T-cell (primary cell): ENCODE results near the gene PRPH2. TPM values are rescaled to one million over a fixed set of nuclear protein-coding genes. Genes with fewer than 3 reads are reported as not detected.

Experiments used
- ATAC-seq, 4 experiments: fragments of 200-7000 bp in 3 of 4; fragments of 150-1000 bp in 1 of 4; cut with Tn5 transposase; replicated peaks in 1 of 4; 1 replicate in 3 of 4; 2 replicates in 1 of 4; pipeline ENCODE4 v1.10.0; 2021; ENCODE audit warnings: moderate library complexity in 3 of 4, mild to moderate bottlenecking in 2 of 4, moderate number of reproducible peaks in 1 of 4
- CTCF ChIA-PET, 2 donors: fragments of 300-600 bp; sonication (Branson Sonifier 250); formaldehyde crosslinking; loops; one replicate each; lab custom pipeline; 2022; ENCODE audit warnings: antibody characterized with exemption in 2 of 2; lab: Charles Lee
- POLR2A ChIA-PET, 2 donors: fragments of 300-600 bp; sonication (Branson Sonifier 250); formaldehyde crosslinking; loops; one replicate each; lab custom pipeline; 2022; ENCODE audit warnings: antibody characterized with exemption in 2 of 2; lab: Charles Lee
- DNase-seq, 35 experiments: peaks; one replicate each; pipeline versions ENCODE4 v3.0.0 to v3.0.0-alpha.2; 2013 to 2023
- H3K27ac ChIP-seq: one replicate; pipeline ENCODE4 v1.5.1; 2013; ENCODE audit warnings: low read length
- H3K27me3 ChIP-seq, 2 experiments: replicated peaks in 1 of 2; 1 replicate in 1 of 2; 2 replicates in 1 of 2; pipeline versions ENCODE4 v1.6.1 to v1.7.0; 2013; ENCODE audit warnings: low read length in 1 of 2, mixed read lengths in 1 of 2; ENCODE audit not compliant: control insufficient read depth in 2 of 2, insufficient read depth in 2 of 2; ENCODE audit errors: extremely low read depth in 1 of 2
- H3K36me3 ChIP-seq, 2 donors: 1 replicate in 1 of 2; 2 replicates in 1 of 2; pipeline versions ENCODE4 v1.6.1 to v1.7.0; 2013; ENCODE audit warnings: low read length in 1 of 2; ENCODE audit not compliant: control insufficient read depth in 2 of 2, insufficient read depth in 1 of 2; ENCODE audit errors: extremely low read depth in 1 of 2
- H3K4me1 ChIP-seq, 2 experiments: 1 replicate in 1 of 2; 2 replicates in 1 of 2; pipeline versions ENCODE4 v1.6.1 to v1.7.0; 2013; ENCODE audit warnings: low read length in 2 of 2, mixed read lengths in 1 of 2; ENCODE audit not compliant: insufficient read depth in 2 of 2, control insufficient read depth in 1 of 2; ENCODE audit errors: extremely low read depth in 1 of 2
- H3K4me3 ChIP-seq, 2 donors: 1 replicate in 1 of 2; 2 replicates in 1 of 2; pipeline versions ENCODE4 v1.5.1 to v1.7.0; 2013; ENCODE audit warnings: mild to moderate bottlenecking in 2 of 2, low read length in 1 of 2, moderate library complexity in 1 of 2; ENCODE audit not compliant: control insufficient read depth in 1 of 2; ENCODE audit errors: extremely low read depth in 1 of 2
- H3K9me3 ChIP-seq: 2 replicates; pipeline ENCODE4 v1.7.0; 2013
- H3K27ac Mint-ChIP-seq, 2 donors: one replicate each; pipeline ENCODE4 v1.8.0; 2020 to 2021; ENCODE audit warnings: mild to moderate bottlenecking in 2 of 2, mixed read lengths in 2 of 2
- H3K27me3 Mint-ChIP-seq, 2 donors: one replicate each; pipeline ENCODE4 v1.8.0; 2021 to 2022; ENCODE audit warnings: mixed read lengths in 2 of 2
- H3K36me3 Mint-ChIP-seq: one replicate; pipeline ENCODE4 v1.8.0; 2021; ENCODE audit warnings: mixed read lengths
- H3K4me1 Mint-ChIP-seq, 3 donors: one replicate each; pipeline ENCODE4 v1.8.0; 2020 to 2022; ENCODE audit warnings: mixed read lengths in 3 of 3, mild to moderate bottlenecking in 1 of 3
- H3K4me3 Mint-ChIP-seq, 3 donors: one replicate each; pipeline ENCODE4 v1.8.0; 2020 to 2022; ENCODE audit warnings: mild to moderate bottlenecking in 3 of 3, mixed read lengths in 3 of 3, moderate library complexity in 3 of 3
- H3K9me3 Mint-ChIP-seq, 3 donors: one replicate each; pipeline ENCODE4 v1.8.0; 2020 to 2022; ENCODE audit warnings: mixed read lengths in 3 of 3
- WGBS: methylation state at CpG from one replicate; pipeline ENCODE4 v1.1.5; 2013; ENCODE audit warnings: missing lambda C conversion rate; ENCODE audit not compliant: insufficient coverage; 5-methylcytosine and 5-hydroxymethylcytosine counted together
- total RNA-seq, 35 experiments: library from RNA in 6 of 35; stranded (reverse) in 6 of 35; fragments of 120-200 nt in 1 of 35; gene quantifications; one replicate each; pipeline versions ENCODE4 v1.2.1 to v1.2.4 and lab custom pipeline; 2013 to 2026

PRPH2 gene
- total RNA-seq, 5 donors from 2014 or later (not counting 1 experiment from before 2014, with no cell fraction given) = 0.12 to 0.13 TPM; not detected in 3

- no peak overlapping the region for H3K4me3 Mint-ChIP-seq
Measured at GRCh38 chr6:42756722-42757121, 34.3 kb upstream of the PRPH2 start.

GRCh38 chr6:42754759-42755158, 32.4 kb upstream of the PRPH2 start:
- Mint-ChIP-seq H3K9me3 (no peaks in the 10 kb centered on the region), H3K4me3 (no peak overlapping the region), H3K27ac (peak overlapping the region in 1 of 2 donors; percentile 36), H3K4me1 (peaks cover 29 to 45% (median 42%) of the 10 kb centered on the region in 3 donors), H3K27me3 (no peaks in the 10 kb centered on the region), H3K36me3 (peaks cover 34% of the 10 kb centered on the region)
- Histone ChIP-seq H3K4me1 (peaks cover 0 to 9% of the 10 kb centered on the region in 2 experiments), H3K27me3 (no peaks in the 10 kb centered on the region), H3K27ac (no peak overlapping the region), H3K4me3 (no peak overlapping the region), H3K36me3 (peaks cover 0 to 10% of the 10 kb centered on the region in 2 donors), H3K9me3 (no peaks in the 10 kb centered on the region)
- DNase-seq (no peak), ATAC-seq (no peak)
- POLR2A ChIA-PET = interaction anchor here in 1 of 2 donors (0.6 to 0.7 kb wide), 2 partner anchors 88 to 1541 kb away, joined by 5 to 6 read pairs; no protein-coding TSS in a partner anchor
- CTCF ChIA-PET = interaction anchor here in 1 of 2 donors (0.7 kb wide), 1 partner anchor 12 kb away, joined by 3 read pairs; no protein-coding TSS in a partner anchor
- 100% methylated on average over 2 of the region's 5 CpGs for WGBS

More at GRCh38 chr6:42756722-42757121, 34.3 kb upstream of the PRPH2 start:
- no CpG with 5 or more reads among the region's 7 CpGs for WGBS
- ChIA-PET CTCF (interaction anchor here in 1 of 2 donors (0.6 kb wide), 1 partner anchor 16 kb away, joined by 5 read pairs; no protein-coding TSS in a partner anchor), POLR2A (interaction anchor here in 1 of 2 donors (1.0 kb wide), 1 partner anchor 10 kb away, joined by 4 read pairs; the partner anchor contains the start of gene TBCC)
- Histone ChIP-seq H3K4me3 (no peak overlapping the region), H3K27me3 (no peaks in the 10 kb centered on the region), H3K4me1 (no peaks in the 10 kb centered on the region), H3K36me3 (peaks cover 0 to 10% of the 10 kb centered on the region in 2 donors), H3K27ac (no peak overlapping the region), H3K9me3 (no peaks in the 10 kb centered on the region)
- Mint-ChIP-seq H3K9me3 (no peaks in the 10 kb centered on the region), H3K36me3 (peaks cover 32% of the 10 kb centered on the region), H3K27me3 (no peaks in the 10 kb centered on the region), H3K27ac (no peak overlapping the region), H3K4me1 (peaks cover 29 to 38% (median 37%) of the 10 kb centered on the region in 3 donors)
- DNase-seq (no peak), ATAC-seq (no peak)

- ATAC-seq = no peak
- H3K36me3 Mint-ChIP-seq = peaks cover 20% of the 10 kb centered on the region
- ChIA-PET POLR2A (no interaction called here), CTCF (no interaction called here)
- no peaks in the 10 kb centered on the region for H3K27me3 Mint-ChIP-seq
- Histone ChIP-seq H3K27ac (no peak overlapping the region), H3K4me1 (peaks cover 9 to 28% of the 10 kb centered on the region in 2 experiments), H3K9me3 (no peaks in the 10 kb centered on the region), H3K4me3 (no peak overlapping the region), H3K27me3 (no peaks in the 10 kb centered on the region), H3K36me3 (peaks cover 0 to 2% of the 10 kb centered on the region in 2 donors)
- no peak overlapping the region for H3K4me3 Mint-ChIP-seq
- DNase-seq = no peak
- no peaks in the 10 kb centered on the region for H3K9me3 Mint-ChIP-seq
- H3K27ac Mint-ChIP-seq = no peak overlapping the region
- H3K4me1 Mint-ChIP-seq = peaks cover 34 to 44% (median 40%) of the 10 kb centered on the region in 3 donors
- no CpG with 5 or more reads among the region's 3 CpGs for WGBS
Measured at GRCh38 chr6:42751055-42751454, 28.7 kb upstream of the PRPH2 start.

GRCh38 chr6:42748203-42748898, 26.0 kb upstream of the PRPH2 start:
- H3K27me3 ChIP-seq = peaks cover 0 to 2% of the 10 kb centered on the region in 2 experiments
- no peak overlapping the region for H3K4me3 ChIP-seq
- no peak for ATAC-seq
- peak overlapping the region; percentile 26 for H3K27ac ChIP-seq
- H3K9me3 Mint-ChIP-seq = peaks cover 0 to 3% (median 2%) of the 10 kb centered on the region in 3 donors
- peak overlapping the region; percentile 89 to 100 (median 100) for H3K4me3 Mint-ChIP-seq
- no peak for DNase-seq
- no peaks in the 10 kb centered on the region for H3K27me3 Mint-ChIP-seq
- peaks cover 27 to 43% (median 42%) of the 10 kb centered on the region in 3 donors for H3K4me1 Mint-ChIP-seq
- peaks cover 0 to 2% of the 10 kb centered on the region in 2 donors for H3K36me3 ChIP-seq
- H3K4me1 ChIP-seq = peaks cover 12 to 49% of the 10 kb centered on the region in 2 experiments
- WGBS = 81% methylated on average over 5 of the region's 8 CpGs
- POLR2A ChIA-PET = interaction anchor here (0.5 to 4.3 kb wide), 13 partner anchors 11 to 430 kb away, joined by 3 to 101 read pairs (median 4); partner anchors contain the start of genes BICRAL (in 1 of the 2) and CNPY3 (in 1 of the 2)
- H3K9me3 ChIP-seq = no peaks in the 10 kb centered on the region
- H3K27ac Mint-ChIP-seq = peak overlapping the region; percentile 95 to 97
- CTCF ChIA-PET = interaction anchor here (0.6 to 1.4 kb wide), 8 partner anchors 9 to 364 kb away, joined by 3 to 5 read pairs (median 4); no protein-coding TSS in a partner anchor
- peaks cover 19% of the 10 kb centered on the region for H3K36me3 Mint-ChIP-seq

GRCh38 chr6:42746463-42747391, 24.3 kb upstream of the PRPH2 start:
- Histone ChIP-seq H3K27ac (peak overlapping the region; percentile 92), H3K27me3 (peaks cover 0 to 2% of the 10 kb centered on the region in 2 experiments), H3K36me3 (no peaks in the 10 kb centered on the region), H3K4me1 (peaks cover 12 to 49% of the 10 kb centered on the region in 2 experiments), H3K4me3 (peak overlapping the region; percentile 57 to 100), H3K9me3 (no peaks in the 10 kb centered on the region)
- Mint-ChIP-seq H3K27ac (peak overlapping the region; percentile 95 to 97), H3K36me3 (peaks cover 16% of the 10 kb centered on the region), H3K9me3 (peaks cover 7 to 10% (median 10%) of the 10 kb centered on the region in 3 donors), H3K4me3 (peak overlapping the region; percentile 89 to 100 (median 100)), H3K27me3 (no peaks in the 10 kb centered on the region), H3K4me1 (peaks cover 27 to 41% (median 37%) of the 10 kb centered on the region in 3 donors)
- peak; percentile 53 to 85 (median 68) for DNase-seq
- peak; percentile 51 to 63 (median 56) for ATAC-seq
- POLR2A ChIA-PET = interaction anchor here (0.5 to 4.3 kb wide), 20 partner anchors 10 to 803 kb away, joined by 3 to 101 read pairs (median 6); partner anchors contain the start of genes BICRAL (in 2 of the 2), CNPY3 (in 1 of the 2), KLHDC3 (in 1 of the 2) and MEA1 (in 1 of the 2)
- 0% methylated on average over 28 of the region's 55 CpGs for WGBS
- CTCF ChIA-PET = interaction anchor here (0.6 to 2.6 kb wide), 13 partner anchors 10 to 960 kb away, joined by 3 to 21 read pairs (median 5); partner anchors contain the start of genes BICRAL (in 1 of the 2) and RPL7L1 (in 1 of the 2)
